ENCODE measurements around the gene ZFP57.
A peak's percentile ranks its signal among the peaks of the same experiment; 100 is the strongest.

Gene ZFP57

GRCh38 chr6:29705389-29706231 lies 24.7 kb upstream of the ZFP57 start:
- H4K20me1 ChIP-seq (ENCODE audit: insufficient read depth, low read length), result no peaks in the 10 kb centered on the region
- peaks cover 8% of the 10 kb centered on the region; the same call in 1 of the 2 replicates for H3K4me1 ChIP-seq (ENCODE audit: low read length)
- no peak for DNase-seq
- H3K9me3 ChIP-seq (replicated peaks; ENCODE audit: insufficient read depth, low read length), result no peaks in the 10 kb centered on the region
- H3K27me3 ChIP-seq (replicated peaks; ENCODE audit: insufficient read depth, low read length), result 0 out of 2 replicates have a peak, but pooled peaks cover 4% of the 10 kb centered on the region
- H3K4me2 ChIP-seq (ENCODE audit: low read depth, low read length), result no peak overlapping the region
- H3K9me2 ChIP-seq (replicated peaks; ENCODE audit: insufficient read depth, low read length), result no peaks in the 10 kb centered on the region
- no peak overlapping the region for H2AFZ ChIP-seq (ENCODE audit: low read length)
- H3K27ac ChIP-seq (ENCODE audit: low read length), result no peak overlapping the region
- H3K79me2 ChIP-seq (ENCODE audit: low read length), result no peaks in the 10 kb centered on the region
- TF ChIP-seq CTCF (IDR thresholded peaks at IDR 0.05; ENCODE audit: low read length) (peak; percentile 50), EZH2 (optimal IDR thresholded peaks at IDR 0.05; ENCODE audit: low read depth, low read length) (no peak)
- H3K36me3 ChIP-seq (replicated peaks; ENCODE audit: insufficient read depth, low read length), result no peaks in the 10 kb centered on the region
- no peaks in the 10 kb centered on the region for H3F3A ChIP-seq (ENCODE audit: insufficient read depth, low read length)
- no peak overlapping the region for H3K9ac ChIP-seq (ENCODE audit: low read length)
- no peak overlapping the region for H3K4me3 ChIP-seq (ENCODE audit: low read length)

- no peaks in the 10 kb centered on the region for H3K9me2 ChIP-seq (replicated peaks; ENCODE audit: insufficient read depth, low read length)
- no peaks in the 10 kb centered on the region for H3K4me1 ChIP-seq (ENCODE audit: low read length)
- H4K20me1 ChIP-seq (ENCODE audit: insufficient read depth, low read length), result no peaks in the 10 kb centered on the region
- no peak overlapping the region for H3K27ac ChIP-seq (ENCODE audit: low read length)
- H3K79me2 ChIP-seq (ENCODE audit: low read length), result no peaks in the 10 kb centered on the region
- H3K4me3 ChIP-seq (ENCODE audit: low read length), result no peak overlapping the region
- H3K27me3 ChIP-seq (replicated peaks; ENCODE audit: insufficient read depth, low read length), result 0 out of 2 replicates have a peak, but pooled peaks cover 4% of the 10 kb centered on the region
- no peak overlapping the region for H3K4me2 ChIP-seq (ENCODE audit: low read depth, low read length)
- H3F3A ChIP-seq (ENCODE audit: insufficient read depth, low read length), result no peaks in the 10 kb centered on the region
- no peak for DNase-seq
- no peak overlapping the region for H2AFZ ChIP-seq (ENCODE audit: low read length)
- no peaks in the 10 kb centered on the region for H3K36me3 ChIP-seq (replicated peaks; ENCODE audit: insufficient read depth, low read length)
- TF ChIP-seq EZH2phosphoT487 (IDR thresholded peaks at IDR 0.05; ENCODE audit: low read length) (no peak), EZH2 (optimal IDR thresholded peaks at IDR 0.05; ENCODE audit: low read depth, low read length) (no peak), CTCF (IDR thresholded peaks at IDR 0.05; ENCODE audit: low read length) (peak; percentile 54)
- no peaks in the 10 kb centered on the region for H3K9me3 ChIP-seq (replicated peaks; ENCODE audit: insufficient read depth, low read length)
- H3K9ac ChIP-seq (ENCODE audit: low read length), result no peak overlapping the region
Measured at GRCh38 chr6:29702519-29703103, 21.7 kb upstream of the ZFP57 start.

- no peaks in the 10 kb centered on the region for H3F3A ChIP-seq (ENCODE audit: insufficient read depth, low read length)
- no peak overlapping the region for H3K4me3 ChIP-seq (ENCODE audit: low read length)
- no peaks in the 10 kb centered on the region for H3K4me1 ChIP-seq (ENCODE audit: low read length)
- no peak overlapping the region for H3K27ac ChIP-seq (ENCODE audit: low read length)
- H3K79me2 ChIP-seq (ENCODE audit: low read length), result no peaks in the 10 kb centered on the region
- H2AFZ ChIP-seq (ENCODE audit: low read length), result no peak overlapping the region
- peak; percentile 37 for DNase-seq
- TF ChIP-seq EZH2 (optimal IDR thresholded peaks at IDR 0.05; ENCODE audit: low read depth, low read length), result no peak
- peak; percentile 48 for TF ChIP-seq CTCF (IDR thresholded peaks at IDR 0.05; ENCODE audit: low read length)
- H3K9me2 ChIP-seq (replicated peaks; ENCODE audit: insufficient read depth, low read length), result no peaks in the 10 kb centered on the region
- H3K4me2 ChIP-seq (ENCODE audit: low read depth, low read length), result no peak overlapping the region
- no peaks in the 10 kb centered on the region for H3K36me3 ChIP-seq (replicated peaks; ENCODE audit: insufficient read depth, low read length)
- no peaks in the 10 kb centered on the region for H4K20me1 ChIP-seq (ENCODE audit: insufficient read depth, low read length)
- H3K9ac ChIP-seq (ENCODE audit: low read length), result no peak overlapping the region
- H3K27me3 ChIP-seq (replicated peaks; ENCODE audit: insufficient read depth, low read length), result no peaks in the 10 kb centered on the region
- no peaks in the 10 kb centered on the region for H3K9me3 ChIP-seq (replicated peaks; ENCODE audit: insufficient read depth, low read length)
Measured at GRCh38 chr6:29696147-29697125, 15.5 kb upstream of the ZFP57 start.

All from MM.1S (cell line).